Neural progenitor cell (in vitro differentiated cells): ENCODE data around the gene GPR150. TPM values are rescaled to one million over a fixed set of nuclear protein-coding genes. Genes with fewer than 3 reads are reported as not detected.

Source experiments
- DNase-seq: peaks from one replicate; pipeline ENCODE4 v3.0.0-alpha.2; 2016; ENCODE audit warnings: low spot score
- H2AFZ ChIP-seq: fragments of 200-600 bp; sonication (generic); replicated peaks from 2 replicates; pipeline ENCODE4 v1.6.1; 2016; ENCODE audit warnings: antibody characterized with exemption
- H3F3A ChIP-seq: fragments of 200-600 bp; sonication (generic); 2 replicates; pipeline ENCODE4 v1.6.1; 2016; ENCODE audit warnings: antibody characterized with exemption, low read depth
- H3K27ac ChIP-seq: fragments of 200-600 bp; sonication (generic); 2 replicates; pipeline ENCODE4 v1.5.1; 2016; ENCODE audit warnings: mild to moderate bottlenecking
- H3K27me3 ChIP-seq: fragments of 200-600 bp; sonication (generic); 2 replicates; pipeline ENCODE4 v1.6.1; 2016; ENCODE audit warnings: mild to moderate bottlenecking, moderate library complexity
- H3K36me3 ChIP-seq: fragments of 200-600 bp; sonication (generic); 2 replicates; pipeline ENCODE4 v1.5.1; 2016
- H3K4me1 ChIP-seq: fragments of 200-600 bp; sonication (generic); 2 replicates; pipeline ENCODE4 v1.6.1; 2016; ENCODE audit warnings: mixed run types
- H3K4me2 ChIP-seq: fragments of 200-600 bp; sonication (generic); 2 replicates; pipeline ENCODE4 v1.6.1; 2016
- H3K4me3 ChIP-seq: fragments of 200-600 bp; sonication (generic); 2 replicates; pipeline ENCODE4 v1.5.1; 2016
- H3K79me2 ChIP-seq: fragments of 200-600 bp; sonication (generic); 2 replicates; pipeline ENCODE4 v1.6.1; 2016; ENCODE audit warnings: low read depth
- H3K9ac ChIP-seq: fragments of 200-600 bp; sonication (generic); 2 replicates; pipeline ENCODE4 v1.6.1; 2016
- H3K9me3 ChIP-seq: fragments of 200-600 bp; sonication (generic); 2 replicates; pipeline ENCODE4 v1.5.1; 2016; ENCODE audit warnings: low read depth
- H4K20me1 ChIP-seq: fragments of 200-600 bp; sonication (generic); 2 replicates; pipeline ENCODE4 v1.6.1; 2016; ENCODE audit warnings: low read depth
- H3K27ac Mint-ChIP-seq: 3 replicates; pipeline ENCODE4 v1.8.0; 2021; ENCODE audit warnings: mixed read lengths
- H3K27me3 Mint-ChIP-seq: 2 replicates; pipeline ENCODE4 v1.8.0; 2022; ENCODE audit warnings: low read depth, mild to moderate bottlenecking, inconsistent platforms, moderate library complexity, mixed read lengths; ENCODE audit not compliant: insufficient read depth
- H3K36me3 Mint-ChIP-seq: 3 replicates; pipeline ENCODE4 v1.8.0; 2021; ENCODE audit warnings: mixed read lengths
- H3K4me1 Mint-ChIP-seq: 3 replicates; pipeline ENCODE4 v1.8.0; 2021; ENCODE audit warnings: mixed read lengths
- H3K4me3 Mint-ChIP-seq: 3 replicates; pipeline ENCODE4 v1.8.0; 2021; ENCODE audit warnings: mild to moderate bottlenecking, moderate library complexity, mixed read lengths
- H3K9me3 Mint-ChIP-seq: 3 replicates; pipeline ENCODE4 v1.8.0; 2020; ENCODE audit warnings: mixed read lengths
- CTCF ChIP-seq: fragments of 200-600 bp; sonication (generic); IDR thresholded peaks from 2 replicates; pipeline ENCODE4 v1.5.1; 2017; ENCODE audit warnings: antibody characterized with exemption, mild to moderate bottlenecking
- EZH2 ChIP-seq: fragments of 200-600 bp; sonication (generic); IDR thresholded peaks from 2 replicates; pipeline ENCODE4 v1.6.1; 2017; ENCODE audit warnings: antibody characterized with exemption, mild to moderate bottlenecking, moderate library complexity
- EZH2phosphoT487 ChIP-seq: fragments of 200-600 bp; sonication (generic); IDR thresholded peaks from 2 replicates; pipeline ENCODE4 v1.6.1; 2017; ENCODE audit warnings: antibody characterized with exemption
- total RNA-seq: library from RNA; depleted of rRNA; stranded (reverse); fragments of >200 nt; gene quantifications from 2 replicates; pipeline ENCODE4 v1.2.3, GENCODE V29; 2015; ENCODE audit warnings: low replicate concordance

The GPR150 gene
- total RNA-seq, 1 donor from 2014 or later, result not detected

- peak; percentile 75 for DNase-seq
- H3K9ac ChIP-seq, result no peak overlapping the region
Observed at GRCh38 chr5:95620870-95621838, 1.3 kb downstream of the GPR150 start.

GRCh38 chr5:95621839-95622629 is 2.1 kb downstream of the GPR150 start:
- TF ChIP-seq CTCF, result no peak
- Mint-ChIP-seq H3K4me1 (peaks cover 12% of the 10 kb centered on the region), H3K27me3 (peaks cover 33% of the 10 kb centered on the region), H3K4me3 (peak overlapping the region; percentile 86), H3K27ac (no peak overlapping the region), H3K36me3 (no peaks in the 10 kb centered on the region), H3K9me3 (no peaks in the 10 kb centered on the region)
- Histone ChIP-seq H4K20me1 (no peaks in the 10 kb centered on the region), H3K79me2 (no peaks in the 10 kb centered on the region), H3K27ac (no peak overlapping the region), H3K36me3 (no peaks in the 10 kb centered on the region), H3K27me3 (peaks cover 69% of the 10 kb centered on the region), H3K4me1 (peaks cover 13% of the 10 kb centered on the region), H3K4me2 (peak overlapping the region; percentile 96), H3K9ac (no peak overlapping the region), H3K4me3 (no peak overlapping the region), H2AFZ (no peak overlapping the region), H3F3A (peaks cover 12% of the 10 kb centered on the region), H3K9me3 (no peaks in the 10 kb centered on the region)
- DNase-seq, result no peak

More at GRCh38 chr5:95620870-95621838, 1.3 kb downstream of the GPR150 start:
- Histone ChIP-seq H3K4me3 (peak overlapping the region; percentile 51), H3K27me3 (peaks cover 69% of the 10 kb centered on the region), H2AFZ (peak overlapping the region; percentile 99), H3K4me2 (peak overlapping the region; percentile 96), H3K9me3 (no peaks in the 10 kb centered on the region), H3F3A (peaks cover 12% of the 10 kb centered on the region), H3K79me2 (no peaks in the 10 kb centered on the region), H3K27ac (no peak overlapping the region), H4K20me1 (no peaks in the 10 kb centered on the region), H3K4me1 (peaks cover 13% of the 10 kb centered on the region), H3K36me3 (no peaks in the 10 kb centered on the region)
- TF ChIP-seq EZH2phosphoT487, result no peak
- TF ChIP-seq CTCF, result peak; percentile 20
- peak; percentile 72 for TF ChIP-seq EZH2
- peak overlapping the region; percentile 86 for H3K4me3 Mint-ChIP-seq
- peaks cover 12% of the 10 kb centered on the region for H3K4me1 Mint-ChIP-seq
- no peak overlapping the region for H3K27ac Mint-ChIP-seq
- H3K27me3 Mint-ChIP-seq, result peaks cover 35% of the 10 kb centered on the region
- H3K36me3 Mint-ChIP-seq, result no peaks in the 10 kb centered on the region
- no peaks in the 10 kb centered on the region for H3K9me3 Mint-ChIP-seq

GRCh38 chr5:95623706-95624105 is 3.8 kb downstream of the GPR150 start:
- no peak overlapping the region for H3K4me2 ChIP-seq
- H3K27me3 ChIP-seq, result peaks cover 53% of the 10 kb centered on the region
- no peak overlapping the region for H3K9ac ChIP-seq
- Mint-ChIP-seq H3K9me3 (no peaks in the 10 kb centered on the region), H3K27me3 (peaks cover 24% of the 10 kb centered on the region), H3K27ac (no peak overlapping the region), H3K36me3 (no peaks in the 10 kb centered on the region), H3K4me3 (no peak overlapping the region), H3K4me1 (peaks cover 12% of the 10 kb centered on the region)
- H3K27ac ChIP-seq, result no peak overlapping the region
- H3K36me3 ChIP-seq, result no peaks in the 10 kb centered on the region
- H3K4me1 ChIP-seq, result peaks cover 13% of the 10 kb centered on the region
- H4K20me1 ChIP-seq, result no peaks in the 10 kb centered on the region
- H2AFZ ChIP-seq, result no peak overlapping the region
- H3K79me2 ChIP-seq, result no peaks in the 10 kb centered on the region
- no peak for DNase-seq
- H3K9me3 ChIP-seq, result no peaks in the 10 kb centered on the region
- H3K4me3 ChIP-seq, result no peak overlapping the region
- H3F3A ChIP-seq, result peaks cover 12% of the 10 kb centered on the region
- TF ChIP-seq EZH2phosphoT487 (no peak), EZH2 (no peak), CTCF (no peak)
